ENCODE measurements around the gene KRTAP9-3.

DNA sequence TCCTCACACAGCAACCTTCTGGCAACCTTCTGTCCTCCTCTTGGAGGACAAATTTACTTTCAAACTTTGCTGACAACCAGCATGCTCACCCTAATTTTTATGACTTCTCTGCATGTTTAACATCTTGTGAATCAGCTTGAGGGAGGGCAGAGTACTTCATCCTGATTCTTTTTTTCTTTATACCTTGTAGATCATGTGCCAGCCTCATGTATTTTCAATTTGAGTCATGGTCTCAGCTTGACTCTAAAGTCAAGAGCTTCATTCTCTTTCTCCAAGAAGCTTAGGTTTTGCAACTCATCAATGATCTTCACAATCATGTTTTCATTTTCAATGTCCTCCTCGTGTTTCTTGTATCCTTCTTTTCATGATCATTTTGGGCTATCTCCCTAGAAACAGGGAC lies 39.6 kb downstream of the KRTAP9-3 start:
- TF ChIP-seq, protein P1, sequence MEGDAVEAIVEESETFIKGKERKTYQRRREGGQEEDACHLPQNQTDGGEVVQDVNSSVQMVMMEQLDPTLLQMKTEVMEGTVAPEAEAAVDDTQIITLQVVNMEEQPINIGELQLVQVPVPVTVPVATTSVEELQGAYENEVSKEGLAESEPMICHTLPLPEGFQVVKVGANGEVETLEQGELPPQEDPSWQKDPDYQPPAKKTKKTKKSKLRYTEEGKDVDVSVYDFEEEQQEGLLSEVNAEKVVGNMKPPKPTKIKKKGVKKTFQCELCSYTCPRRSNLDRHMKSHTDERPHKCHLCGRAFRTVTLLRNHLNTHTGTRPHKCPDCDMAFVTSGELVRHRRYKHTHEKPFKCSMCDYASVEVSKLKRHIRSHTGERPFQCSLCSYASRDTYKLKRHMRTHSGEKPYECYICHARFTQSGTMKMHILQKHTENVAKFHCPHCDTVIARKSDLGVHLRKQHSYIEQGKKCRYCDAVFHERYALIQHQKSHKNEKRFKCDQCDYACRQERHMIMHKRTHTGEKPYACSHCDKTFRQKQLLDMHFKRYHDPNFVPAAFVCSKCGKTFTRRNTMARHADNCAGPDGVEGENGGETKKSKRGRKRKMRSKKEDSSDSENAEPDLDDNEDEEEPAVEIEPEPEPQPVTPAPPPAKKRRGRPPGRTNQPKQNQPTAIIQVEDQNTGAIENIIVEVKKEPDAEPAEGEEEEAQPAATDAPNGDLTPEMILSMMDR (IDR thresholded peaks at IDR 0.05; ENCODE audit: extremely low read depth in 1 of 2, insufficient read depth in 1 of 2, low read depth in 1 of 2, low read length in 2 of 2): no peak
- no peak for TF ChIP-seq POLR2AphosphoS5 (IDR thresholded peaks at IDR 0.05; ENCODE audit: insufficient read depth, low read depth, low read length)
- TF ChIP-seq POLR2A (IDR thresholded peaks at IDR 0.05; ENCODE audit: low read depth, low read length): no peak
- TF ChIP-seq EZH2 (IDR thresholded peaks at IDR 0.05; ENCODE audit: borderline replicate concordance, low read depth, low read length, severe bottlenecking): no peak
- no peak for TF ChIP-seq JUN (IDR thresholded peaks at IDR 0.05; ENCODE audit: borderline replicate concordance, insufficient read depth, insufficient read length, low read depth)
- TF ChIP-seq, protein P2, sequence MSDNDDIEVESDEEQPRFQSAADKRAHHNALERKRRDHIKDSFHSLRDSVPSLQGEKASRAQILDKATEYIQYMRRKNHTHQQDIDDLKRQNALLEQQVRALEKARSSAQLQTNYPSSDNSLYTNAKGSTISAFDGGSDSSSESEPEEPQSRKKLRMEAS (IDR thresholded peaks at IDR 0.05; ENCODE audit: insufficient read depth, insufficient read length): no peak
- no peak for TF ChIP-seq MYC (IDR thresholded peaks at IDR 0.05; ENCODE audit: low read depth, low read length)
- TF ChIP-seq GATA2 (IDR thresholded peaks at IDR 0.05; ENCODE audit: insufficient read depth, insufficient read length, low read depth, low read length): no peak
